WTC11 (cell line): ENCODE results near the gene STRA6. TPM values are rescaled to one million over a fixed set of nuclear protein-coding genes. Genes with fewer than 3 reads are reported as not detected.
A peak's percentile ranks its signal among the peaks of the same experiment; 100 is the strongest.

Experiments used
- ATAC-seq: fragments of 200-7000 bp; cut with Tn5 transposase; 2 replicates; pipeline ENCODE4 v1.10.0; 2021; ENCODE audit warnings: mild to moderate bottlenecking, moderate library complexity
- CTCF ChIA-PET: fragments of 300-600 bp; sonication (Branson Sonifier 250); formaldehyde crosslinking; loops from one replicate; lab custom pipeline; 2021; ENCODE audit warnings: antibody characterized with exemption; lab: Charles Lee
- POLR2A ChIA-PET: fragments of 350-600 bp; sonication (Branson Sonifier 250); formaldehyde crosslinking; loops from one replicate; lab custom pipeline; 2021; ENCODE audit warnings: antibody characterized with exemption; lab: Charles Lee
- DNase-seq: peaks from one replicate; pipeline ENCODE4 v3.0.0; 2021; ENCODE audit warnings: low spot score
- H3K27ac Mint-ChIP-seq: 2 replicates; pipeline ENCODE4 v1.8.0; 2021; ENCODE audit warnings: mixed read lengths
- H3K27me3 Mint-ChIP-seq: 2 replicates; pipeline ENCODE4 v1.8.0; 2021; ENCODE audit warnings: low read depth, mild to moderate bottlenecking, moderate library complexity, mixed read lengths
- H3K36me3 Mint-ChIP-seq: 2 replicates; pipeline ENCODE4 v1.8.0; 2021; ENCODE audit warnings: mixed read lengths
- H3K4me1 Mint-ChIP-seq: 2 replicates; pipeline ENCODE4 v1.8.0; 2022; ENCODE audit warnings: mixed read lengths
- H3K4me3 Mint-ChIP-seq: 2 replicates; pipeline ENCODE4 v1.8.0; 2021; ENCODE audit warnings: mild to moderate bottlenecking, moderate library complexity, mixed read lengths
- H3K9me3 Mint-ChIP-seq: 2 replicates; pipeline ENCODE4 v1.8.0; 2021; ENCODE audit warnings: mixed read lengths
- CREB1 ChIP-seq: sonication (generic); formaldehyde crosslinking; IDR thresholded peaks from 2 replicates; pipeline ENCODE4 v1.8.0; 2023; ENCODE audit warnings: mild to moderate bottlenecking, missing genetic modification reagents
- CREM ChIP-seq: sonication (generic); formaldehyde crosslinking; IDR thresholded peaks from 2 replicates; pipeline ENCODE4 v1.8.1; 2022; ENCODE audit warnings: mild to moderate bottlenecking, missing genetic modification reagents, moderate library complexity
- ESRRA ChIP-seq: sonication (generic); formaldehyde crosslinking; IDR thresholded peaks from 2 replicates; pipeline ENCODE4 v1.8.1; 2022; ENCODE audit warnings: mild to moderate bottlenecking, missing genetic modification reagents, borderline replicate concordance
- FOXK1 ChIP-seq: sonication (generic); formaldehyde crosslinking; IDR thresholded peaks from 2 replicates; pipeline ENCODE4 v1.8.0; 2022; ENCODE audit warnings: mild to moderate bottlenecking, moderate library complexity, missing genetic modification reagents
- GABPB1 ChIP-seq: sonication (generic); formaldehyde crosslinking; IDR thresholded peaks from 2 replicates; pipeline ENCODE4 v1.8.1; 2023; ENCODE audit warnings: mild to moderate bottlenecking, missing genetic modification reagents
- GTF2I ChIP-seq: fragments of 250-450 bp; sonication (Bioruptor Pico); conservative IDR thresholded peaks from 2 replicates; pipeline ENCODE4 v1.4.0; 2021; ENCODE audit warnings: mild to moderate bottlenecking
- HMGA2 ChIP-seq: fragments of 250-450 bp; sonication (Bioruptor Pico); IDR thresholded peaks from 2 replicates; pipeline ENCODE4 v1.4.0; 2021; ENCODE audit warnings: mild to moderate bottlenecking, moderate library complexity
- MXD4 ChIP-seq: fragments of 250-450 bp; sonication (Bioruptor Pico); IDR thresholded peaks from 2 replicates; pipeline ENCODE4 v1.8.0; 2021; ENCODE audit warnings: mild to moderate bottlenecking, moderate library complexity, borderline replicate concordance
- NFE2L1 ChIP-seq: sonication (generic); formaldehyde crosslinking; IDR thresholded peaks from 2 replicates; pipeline ENCODE4 v1.8.1; 2023; ENCODE audit warnings: missing genetic modification reagents
- SMAD4 ChIP-seq: sonication (generic); formaldehyde crosslinking; IDR thresholded peaks from 2 replicates; pipeline ENCODE4 v1.8.0; 2022; ENCODE audit warnings: mild to moderate bottlenecking, missing genetic modification reagents
- SP1 ChIP-seq: sonication (generic); formaldehyde crosslinking; conservative IDR thresholded peaks from 2 replicates; pipeline ENCODE4 v1.8.1; 2022; ENCODE audit warnings: missing genetic modification reagents
- ZNF121 ChIP-seq: sonication (generic); formaldehyde crosslinking; IDR thresholded peaks from 2 replicates; pipeline ENCODE4 v1.8.0; 2023; ENCODE audit warnings: missing genetic modification reagents
- total RNA-seq: library from RNA; stranded (reverse); gene quantifications from 3 replicates; pipeline ENCODE4 v1.2.3, GENCODE V29; 2021
- TF ChIP-seq, protein P1 (sequence below): sonication (generic); formaldehyde crosslinking; IDR thresholded peaks from 2 replicates; pipeline ENCODE4 v1.8.1; 2023; ENCODE audit warnings: mild to moderate bottlenecking, missing genetic modification reagents
- TF ChIP-seq, protein P2 (sequence below): sonication (generic); formaldehyde crosslinking; IDR thresholded peaks from 2 replicates; pipeline ENCODE4 v1.8.1; 2023; ENCODE audit warnings: mild to moderate bottlenecking, missing genetic modification reagents, moderate library complexity
- TF ChIP-seq, protein P3 (sequence below): fragments of 250-450 bp; sonication (Bioruptor Pico); conservative IDR thresholded peaks from 2 replicates; pipeline ENCODE4 v1.9.0; 2021; ENCODE audit warnings: mild to moderate bottlenecking
- TF ChIP-seq, protein P4 (sequence below): sonication (generic); formaldehyde crosslinking; IDR thresholded peaks from 2 replicates; pipeline ENCODE4 v1.8.1; 2022; ENCODE audit warnings: missing genetic modification reagents, borderline replicate concordance
- TF ChIP-seq, protein P5 (sequence below): sonication (generic); formaldehyde crosslinking; IDR thresholded peaks from 2 replicates; pipeline ENCODE4 v1.8.1; 2023; ENCODE audit warnings: mild to moderate bottlenecking, moderate library complexity, missing genetic modification reagents
- TF ChIP-seq, protein P6 (sequence below): sonication (generic); formaldehyde crosslinking; IDR thresholded peaks from 2 replicates; pipeline ENCODE4 v1.8.0; 2022; ENCODE audit warnings: missing genetic modification reagents
- TF ChIP-seq, protein P7 (sequence below): sonication (generic); formaldehyde crosslinking; conservative IDR thresholded peaks from 2 replicates; pipeline ENCODE4 v1.8.1; 2022; ENCODE audit warnings: mild to moderate bottlenecking, missing genetic modification reagents
- TF ChIP-seq, protein P8 (sequence below): sonication (generic); formaldehyde crosslinking; IDR thresholded peaks from 2 replicates; pipeline ENCODE4 v1.8.1; 2022; ENCODE audit warnings: low read depth, missing genetic modification reagents, borderline replicate concordance

Gene STRA6
- total RNA-seq, 1 experiment from 2014 or later, result 23.2 TPM

DNA sequence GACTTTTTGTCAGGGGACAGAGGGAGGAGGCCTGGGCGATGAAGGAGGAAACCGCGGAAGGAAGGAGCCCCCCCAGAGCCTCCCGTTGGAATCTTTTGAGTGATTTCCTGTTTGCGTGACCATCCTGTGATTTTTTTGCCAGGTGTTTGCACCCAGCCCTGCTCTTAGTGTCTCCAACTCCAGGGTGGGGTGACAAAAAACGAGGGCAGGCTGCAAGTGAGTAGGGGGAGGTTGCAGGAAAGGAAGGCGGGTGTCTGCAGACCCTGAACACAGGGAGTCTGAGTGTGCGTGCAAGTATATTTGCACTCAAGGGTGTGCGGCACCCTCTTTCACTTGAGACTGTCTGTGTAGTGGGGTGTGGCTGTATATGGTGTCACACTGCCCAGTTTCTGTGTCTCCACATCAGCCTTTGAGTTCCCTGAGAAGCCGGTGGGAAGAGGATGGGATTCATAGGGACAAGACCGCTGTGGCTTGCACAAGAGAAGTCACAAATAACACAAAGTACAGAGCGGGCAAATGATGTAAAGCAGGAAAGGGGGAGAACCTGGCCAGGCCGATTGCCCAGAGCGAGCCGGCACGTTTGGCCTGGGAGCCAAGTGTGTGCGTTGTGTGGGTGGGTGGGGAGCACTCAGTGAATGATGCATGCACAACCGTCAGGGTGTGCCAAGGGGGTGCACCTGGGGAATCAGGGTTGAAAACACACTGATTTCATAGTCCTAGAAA lies 65.6 kb downstream of the STRA6 start:
- Mint-ChIP-seq H3K4me1 (peaks cover 68% of the 10 kb centered on the region), H3K27me3 (peaks cover 74% of the 10 kb centered on the region), H3K9me3 (no peaks in the 10 kb centered on the region), H3K27ac (no peak overlapping the region), H3K36me3 (no peaks in the 10 kb centered on the region; the same call in 1 of the 2 replicates), H3K4me3 (peak overlapping the region; percentile 67)
- DNase-seq (no peak), ATAC-seq (no peak)
- TF ChIP-seq CREM (CRISPR knock-in tag), result no peak
- TF ChIP-seq MXD4 (CRISPR knock-in tag), result no peak
- TF ChIP-seq ESRRA (CRISPR knock-in tag), result no peak
- no peak for TF ChIP-seq HMGA2
- ChIA-PET POLR2A (no interaction called here), CTCF (interaction anchor here (0.6 to 3.5 kb wide), 3 partner anchors 81 to 174 kb away, joined by 3 to 20 read pairs (median 9); no protein-coding TSS in a partner anchor)

DNA sequence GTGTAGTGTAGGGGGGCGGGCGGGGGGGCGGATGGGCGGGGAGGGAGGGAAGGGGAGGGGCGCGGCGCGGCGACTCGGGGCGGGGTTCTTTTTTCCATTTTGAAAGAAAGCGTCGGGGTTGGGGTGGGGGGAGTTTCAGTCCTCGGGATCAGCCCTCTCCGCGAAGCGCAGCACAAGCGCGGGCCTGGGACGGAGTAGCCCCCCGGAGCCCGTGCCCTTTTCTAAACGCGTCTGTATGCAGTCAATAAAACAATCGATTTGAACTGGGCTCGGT lies 66.1 kb downstream of the STRA6 start:
- Mint-ChIP-seq H3K4me3 (peak overlapping the region; percentile 67), H3K9me3 (no peaks in the 10 kb centered on the region), H3K27me3 (peaks cover 79% of the 10 kb centered on the region), H3K4me1 (peaks cover 69% of the 10 kb centered on the region), H3K36me3 (no peaks in the 10 kb centered on the region; the same call in 1 of the 2 replicates), H3K27ac (no peak overlapping the region)
- DNase-seq (no peak), ATAC-seq (peak; percentile 1)
- ChIA-PET CTCF (interaction anchor here (1.2 to 1.4 kb wide), 4 partner anchors 8 to 186 kb away, joined by 3 to 16 read pairs (median 6); no protein-coding TSS in a partner anchor), POLR2A (interaction anchor here (1.0 kb wide), 1 partner anchor 67 kb away, joined by 3 read pairs; no protein-coding TSS in a partner anchor)
- TF ChIP-seq, protein P1, sequence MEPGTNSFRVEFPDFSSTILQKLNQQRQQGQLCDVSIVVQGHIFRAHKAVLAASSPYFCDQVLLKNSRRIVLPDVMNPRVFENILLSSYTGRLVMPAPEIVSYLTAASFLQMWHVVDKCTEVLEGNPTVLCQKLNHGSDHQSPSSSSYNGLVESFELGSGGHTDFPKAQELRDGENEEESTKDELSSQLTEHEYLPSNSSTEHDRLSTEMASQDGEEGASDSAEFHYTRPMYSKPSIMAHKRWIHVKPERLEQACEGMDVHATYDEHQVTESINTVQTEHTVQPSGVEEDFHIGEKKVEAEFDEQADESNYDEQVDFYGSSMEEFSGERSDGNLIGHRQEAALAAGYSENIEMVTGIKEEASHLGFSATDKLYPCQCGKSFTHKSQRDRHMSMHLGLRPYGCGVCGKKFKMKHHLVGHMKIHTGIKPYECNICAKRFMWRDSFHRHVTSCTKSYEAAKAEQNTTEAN (CRISPR knock-in tag), result no peak
- TF ChIP-seq, protein P2, sequence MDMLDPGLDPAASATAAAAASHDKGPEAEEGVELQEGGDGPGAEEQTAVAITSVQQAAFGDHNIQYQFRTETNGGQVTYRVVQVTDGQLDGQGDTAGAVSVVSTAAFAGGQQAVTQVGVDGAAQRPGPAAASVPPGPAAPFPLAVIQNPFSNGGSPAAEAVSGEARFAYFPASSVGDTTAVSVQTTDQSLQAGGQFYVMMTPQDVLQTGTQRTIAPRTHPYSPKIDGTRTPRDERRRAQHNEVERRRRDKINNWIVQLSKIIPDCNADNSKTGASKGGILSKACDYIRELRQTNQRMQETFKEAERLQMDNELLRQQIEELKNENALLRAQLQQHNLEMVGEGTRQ (CRISPR knock-in tag), result no peak
- TF ChIP-seq SMAD4 (CRISPR knock-in tag), result no peak
- no peak for TF ChIP-seq GABPB1 (CRISPR knock-in tag)
- TF ChIP-seq, protein P3, sequence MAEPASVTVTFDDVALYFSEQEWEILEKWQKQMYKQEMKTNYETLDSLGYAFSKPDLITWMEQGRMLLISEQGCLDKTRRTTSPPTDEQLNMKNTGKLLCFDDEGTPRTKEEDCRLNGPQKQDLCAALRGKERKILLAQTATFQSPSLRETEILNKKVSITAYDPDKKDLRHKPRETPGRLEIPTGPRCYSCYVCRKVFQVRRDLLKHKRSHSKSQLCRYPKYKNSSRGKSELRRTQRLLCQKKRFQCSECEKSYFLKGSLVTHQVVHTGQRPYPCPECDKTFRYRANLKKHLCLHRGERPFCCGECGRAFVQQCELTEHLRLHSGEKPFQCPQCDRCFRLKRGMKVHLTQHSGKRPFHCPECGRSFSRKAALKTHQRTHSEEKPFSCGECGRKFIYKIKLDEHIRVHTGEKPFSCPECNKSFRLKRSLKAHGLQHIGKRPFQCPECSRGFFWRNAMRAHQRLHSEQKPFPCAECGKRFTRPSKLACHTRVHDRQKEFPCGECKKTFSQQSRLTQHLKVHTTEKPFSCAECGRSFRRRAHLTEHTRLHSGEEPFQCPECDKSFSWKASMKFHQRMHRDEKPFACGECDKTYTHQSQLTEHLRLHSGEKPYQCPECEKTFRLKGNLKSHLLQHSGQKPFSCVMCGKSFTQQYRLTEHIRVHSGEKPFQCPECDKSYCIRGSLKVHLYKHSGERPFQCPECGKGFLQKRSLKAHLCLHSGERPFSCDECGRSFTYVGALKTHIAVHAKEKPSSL (CRISPR knock-in tag), result no peak
- TF ChIP-seq, protein P4, sequence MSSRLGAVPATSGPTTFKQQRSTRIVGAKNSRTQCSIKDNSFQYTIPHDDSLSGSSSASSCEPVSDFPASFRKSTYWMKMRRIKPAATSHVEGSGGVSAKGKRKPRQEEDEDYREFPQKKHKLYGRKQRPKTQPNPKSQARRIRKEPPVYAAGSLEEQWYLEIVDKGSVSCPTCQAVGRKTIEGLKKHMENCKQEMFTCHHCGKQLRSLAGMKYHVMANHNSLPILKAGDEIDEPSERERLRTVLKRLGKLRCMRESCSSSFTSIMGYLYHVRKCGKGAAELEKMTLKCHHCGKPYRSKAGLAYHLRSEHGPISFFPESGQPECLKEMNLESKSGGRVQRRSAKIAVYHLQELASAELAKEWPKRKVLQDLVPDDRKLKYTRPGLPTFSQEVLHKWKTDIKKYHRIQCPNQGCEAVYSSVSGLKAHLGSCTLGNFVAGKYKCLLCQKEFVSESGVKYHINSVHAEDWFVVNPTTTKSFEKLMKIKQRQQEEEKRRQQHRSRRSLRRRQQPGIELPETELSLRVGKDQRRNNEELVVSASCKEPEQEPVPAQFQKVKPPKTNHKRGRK (CRISPR knock-in tag), result no peak
- TF ChIP-seq CREB1 (CRISPR knock-in tag), result no peak
- no peak for TF ChIP-seq ZNF121 (CRISPR knock-in tag)
- TF ChIP-seq SP1 (CRISPR knock-in tag), result no peak
- TF ChIP-seq, protein P5, sequence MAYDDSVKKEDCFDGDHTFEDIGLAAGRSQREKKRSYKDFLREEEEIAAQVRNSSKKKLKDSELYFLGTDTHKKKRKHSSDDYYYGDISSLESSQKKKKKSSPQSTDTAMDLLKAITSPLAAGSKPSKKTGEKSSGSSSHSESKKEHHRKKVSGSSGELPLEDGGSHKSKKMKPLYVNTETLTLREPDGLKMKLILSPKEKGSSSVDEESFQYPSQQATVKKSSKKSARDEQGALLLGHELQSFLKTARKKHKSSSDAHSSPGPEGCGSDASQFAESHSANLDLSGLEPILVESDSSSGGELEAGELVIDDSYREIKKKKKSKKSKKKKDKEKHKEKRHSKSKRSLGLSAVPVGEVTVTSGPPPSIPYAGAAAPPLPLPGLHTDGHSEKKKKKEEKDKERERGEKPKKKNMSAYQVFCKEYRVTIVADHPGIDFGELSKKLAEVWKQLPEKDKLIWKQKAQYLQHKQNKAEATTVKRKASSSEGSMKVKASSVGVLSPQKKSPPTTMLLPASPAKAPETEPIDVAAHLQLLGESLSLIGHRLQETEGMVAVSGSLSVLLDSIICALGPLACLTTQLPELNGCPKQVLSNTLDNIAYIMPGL (CRISPR knock-in tag), result no peak
- TF ChIP-seq, protein P6, sequence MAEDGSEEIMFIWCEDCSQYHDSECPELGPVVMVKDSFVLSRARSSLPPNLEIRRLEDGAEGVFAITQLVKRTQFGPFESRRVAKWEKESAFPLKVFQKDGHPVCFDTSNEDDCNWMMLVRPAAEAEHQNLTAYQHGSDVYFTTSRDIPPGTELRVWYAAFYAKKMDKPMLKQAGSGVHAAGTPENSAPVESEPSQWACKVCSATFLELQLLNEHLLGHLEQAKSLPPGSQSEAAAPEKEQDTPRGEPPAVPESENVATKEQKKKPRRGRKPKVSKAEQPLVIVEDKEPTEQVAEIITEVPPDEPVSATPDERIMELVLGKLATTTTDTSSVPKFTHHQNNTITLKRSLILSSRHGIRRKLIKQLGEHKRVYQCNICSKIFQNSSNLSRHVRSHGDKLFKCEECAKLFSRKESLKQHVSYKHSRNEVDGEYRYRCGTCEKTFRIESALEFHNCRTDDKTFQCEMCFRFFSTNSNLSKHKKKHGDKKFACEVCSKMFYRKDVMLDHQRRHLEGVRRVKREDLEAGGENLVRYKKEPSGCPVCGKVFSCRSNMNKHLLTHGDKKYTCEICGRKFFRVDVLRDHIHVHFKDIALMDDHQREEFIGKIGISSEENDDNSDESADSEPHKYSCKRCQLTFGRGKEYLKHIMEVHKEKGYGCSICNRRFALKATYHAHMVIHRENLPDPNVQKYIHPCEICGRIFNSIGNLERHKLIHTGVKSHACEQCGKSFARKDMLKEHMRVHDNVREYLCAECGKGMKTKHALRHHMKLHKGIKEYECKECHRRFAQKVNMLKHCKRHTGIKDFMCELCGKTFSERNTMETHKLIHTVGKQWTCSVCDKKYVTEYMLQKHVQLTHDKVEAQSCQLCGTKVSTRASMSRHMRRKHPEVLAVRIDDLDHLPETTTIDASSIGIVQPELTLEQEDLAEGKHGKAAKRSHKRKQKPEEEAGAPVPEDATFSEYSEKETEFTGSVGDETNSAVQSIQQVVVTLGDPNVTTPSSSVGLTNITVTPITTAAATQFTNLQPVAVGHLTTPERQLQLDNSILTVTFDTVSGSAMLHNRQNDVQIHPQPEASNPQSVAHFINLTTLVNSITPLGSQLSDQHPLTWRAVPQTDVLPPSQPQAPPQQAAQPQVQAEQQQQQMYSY (CRISPR knock-in tag), result no peak
- no peak for TF ChIP-seq FOXK1 (CRISPR knock-in tag)
- TF ChIP-seq, protein P7, sequence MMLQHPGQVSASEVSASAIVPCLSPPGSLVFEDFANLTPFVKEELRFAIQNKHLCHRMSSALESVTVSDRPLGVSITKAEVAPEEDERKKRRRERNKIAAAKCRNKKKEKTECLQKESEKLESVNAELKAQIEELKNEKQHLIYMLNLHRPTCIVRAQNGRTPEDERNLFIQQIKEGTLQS, result no peak
- no peak for TF ChIP-seq GTF2I (CRISPR knock-in tag)
- TF ChIP-seq NFE2L1 (CRISPR knock-in tag), result no peak
- TF ChIP-seq, protein P8, sequence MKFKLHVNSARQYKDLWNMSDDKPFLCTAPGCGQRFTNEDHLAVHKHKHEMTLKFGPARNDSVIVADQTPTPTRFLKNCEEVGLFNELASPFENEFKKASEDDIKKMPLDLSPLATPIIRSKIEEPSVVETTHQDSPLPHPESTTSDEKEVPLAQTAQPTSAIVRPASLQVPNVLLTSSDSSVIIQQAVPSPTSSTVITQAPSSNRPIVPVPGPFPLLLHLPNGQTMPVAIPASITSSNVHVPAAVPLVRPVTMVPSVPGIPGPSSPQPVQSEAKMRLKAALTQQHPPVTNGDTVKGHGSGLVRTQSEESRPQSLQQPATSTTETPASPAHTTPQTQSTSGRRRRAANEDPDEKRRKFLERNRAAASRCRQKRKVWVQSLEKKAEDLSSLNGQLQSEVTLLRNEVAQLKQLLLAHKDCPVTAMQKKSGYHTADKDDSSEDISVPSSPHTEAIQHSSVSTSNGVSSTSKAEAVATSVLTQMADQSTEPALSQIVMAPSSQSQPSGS (CRISPR knock-in tag), result no peak
